HepG2 (cell line): ENCODE measurements around the gene SDF2. TPM values are rescaled to one million over a fixed set of nuclear protein-coding genes. Genes with fewer than 3 reads are reported as not detected.

Experiments used
- BRD4 ChIP-seq: sonication (generic); formaldehyde crosslinking; IDR thresholded peaks from 2 replicates; pipeline ENCODE4 v1.4.0; 2020; ENCODE audit warnings: missing genetic modification reagents
- MIER2 ChIP-seq: IDR thresholded peaks from 2 replicates; pipeline ENCODE4 v1.6.1; 2016; ENCODE audit warnings: missing biosample characterization, missing genetic modification reagents
- MXI1 ChIP-seq: IDR thresholded peaks from 3 replicates; pipeline ENCODE4 v1.6.1; 2012; ENCODE audit warnings: low read depth, low read length, inconsistent platforms, borderline replicate concordance
- NFE2 ChIP-seq: sonication (generic); formaldehyde crosslinking; IDR thresholded peaks from 2 replicates; pipeline ENCODE4 v1.4.0; 2020; ENCODE audit warnings: missing genetic modification reagents
- ZKSCAN1 ChIP-seq: fragments of 150-350 bp; IDR thresholded peaks from 2 replicates; pipeline ENCODE4 v1.6.1; 2014; ENCODE audit warnings: low read length
- ZNF225 ChIP-seq: sonication (generic); formaldehyde crosslinking; IDR thresholded peaks from 2 replicates; pipeline ENCODE4 v1.4.0; 2020; ENCODE audit warnings: mild to moderate bottlenecking, missing genetic modification reagents
- ZNF549 ChIP-seq: sonication (generic); formaldehyde crosslinking; IDR thresholded peaks from 2 replicates; pipeline ENCODE4 v1.5.0; 2020; ENCODE audit warnings: missing genetic modification reagents
- ZNF563 ChIP-seq: sonication (generic); formaldehyde crosslinking; IDR thresholded peaks from 2 replicates; pipeline ENCODE4 v1.8.0; 2022; ENCODE audit warnings: mild to moderate bottlenecking, moderate library complexity, missing genetic modification reagents
- ZNF567 ChIP-seq: sonication (generic); formaldehyde crosslinking; IDR thresholded peaks from 2 replicates; pipeline ENCODE4 v1.8.1; 2023; ENCODE audit warnings: mild to moderate bottlenecking, missing genetic modification reagents, borderline replicate concordance
- ZNF577 ChIP-seq: sonication (generic); formaldehyde crosslinking; IDR thresholded peaks from 2 replicates; pipeline ENCODE4 v1.4.0; 2020; ENCODE audit warnings: mild to moderate bottlenecking, low read depth, missing genetic modification reagents, borderline replicate concordance
- ZNF607 ChIP-seq: sonication (generic); formaldehyde crosslinking; IDR thresholded peaks from 2 replicates; pipeline ENCODE4 v1.5.1; 2020; ENCODE audit warnings: missing genetic modification reagents, mild to moderate bottlenecking, borderline replicate concordance
- ZNF644 ChIP-seq: IDR thresholded peaks from 2 replicates; pipeline ENCODE4 v1.6.1; 2016; ENCODE audit warnings: low read depth
- ZSCAN21 ChIP-seq: sonication (generic); formaldehyde crosslinking; IDR thresholded peaks from 2 replicates; pipeline ENCODE4 v1.8.0; 2022; ENCODE audit warnings: mild to moderate bottlenecking, missing genetic modification reagents, moderate library complexity, borderline replicate concordance
- polyA plus RNA-seq, 8 experiments: library from polyadenylated mRNA; depleted of rRNA in 3 of 8; stranded (reverse) in 7 of 8; unstranded in 1 of 8; fragments of >200 nt; fragmentation: Illumina TruSeq in 4 of 8; extraction: Trizol in 4 of 8; gene quantifications; 2 replicates each; pipeline versions ENCODE4 v1.2.1 to v1.2.3, GENCODE V29; 2011 to 2016; ENCODE audit warnings: low read depth in 4 of 8, missing spikeins in 1 of 8, mixed read lengths in 1 of 8; ENCODE audit not compliant: insufficient read depth in 1 of 8
- total RNA-seq, 5 experiments: library from RNA; depleted of rRNA; stranded (reverse); fragments of >200 nt; fragmentation: Illumina TruSeq; extraction: Trizol; gene quantifications; 2 replicates each; pipeline ENCODE4 v1.2.3, GENCODE V29; 2016; ENCODE audit warnings: low read depth in 1 of 5
- TF ChIP-seq, protein P1 (sequence below): sonication (generic); formaldehyde crosslinking; IDR thresholded peaks from 2 replicates; pipeline ENCODE4 v1.4.0; 2020; ENCODE audit warnings: missing genetic modification reagents
- TF ChIP-seq, protein P2 (sequence below): sonication (generic); formaldehyde crosslinking; IDR thresholded peaks from 2 replicates; pipeline ENCODE4 v1.5.1; 2020; ENCODE audit warnings: missing genetic modification reagents, mild to moderate bottlenecking, borderline replicate concordance
- TF ChIP-seq, protein P3 (sequence below): sonication (generic); formaldehyde crosslinking; IDR thresholded peaks from 2 replicates; pipeline ENCODE4 v1.5.0; 2020; ENCODE audit warnings: mild to moderate bottlenecking, missing genetic modification reagents
- TF ChIP-seq, protein P4 (sequence below): sonication (generic); formaldehyde crosslinking; IDR thresholded peaks from 2 replicates; pipeline ENCODE4 v1.5.0; 2020; ENCODE audit warnings: missing genetic modification reagents
- TF ChIP-seq, protein P5 (sequence below): sonication (generic); formaldehyde crosslinking; IDR thresholded peaks from 2 replicates; pipeline ENCODE4 v1.8.0; 2022; ENCODE audit warnings: mild to moderate bottlenecking, missing genetic modification reagents, borderline replicate concordance

Gene SDF2
- total and polyA plus RNA-seq, 2 of the 13 experiments (the other 11 are each of a cell fraction or from before 2014, with no cell fraction given) = 58.2 to 58.4 TPM

DNA sequence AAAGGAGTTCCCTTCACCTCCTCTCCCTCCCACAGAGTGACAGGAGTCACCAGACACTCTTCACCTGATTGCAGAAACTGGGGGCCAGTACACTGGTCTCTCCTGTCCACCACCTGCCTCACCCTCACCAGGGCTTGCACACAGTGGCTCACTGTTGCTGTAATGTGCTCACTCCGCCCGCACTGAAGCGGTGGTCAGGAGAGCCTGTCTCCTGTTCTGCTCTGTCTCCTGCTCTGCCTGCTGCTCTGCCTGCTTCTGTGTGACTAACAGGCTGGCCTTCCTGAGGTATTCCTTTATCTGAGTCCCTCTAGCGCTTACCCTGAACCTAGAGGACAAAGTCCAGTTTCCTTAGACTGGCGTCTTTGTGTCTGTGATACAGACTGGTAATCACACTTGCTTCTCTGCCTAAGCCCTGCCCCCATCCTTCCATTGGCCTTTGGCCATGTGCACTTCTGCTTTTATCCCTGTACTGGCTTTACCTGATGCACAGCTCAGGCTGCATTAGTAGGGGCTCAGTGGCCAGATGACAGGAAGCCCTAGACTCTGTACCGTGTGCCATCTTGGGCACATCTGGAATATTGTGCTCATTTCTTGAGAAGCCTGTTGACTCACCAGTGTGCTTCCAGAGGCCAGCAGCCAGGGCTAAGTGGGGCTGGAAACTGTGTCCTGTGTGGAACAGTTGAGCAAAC is 36.7 kb upstream of the SDF2 start (continued):
- TF ChIP-seq, protein P1, sequence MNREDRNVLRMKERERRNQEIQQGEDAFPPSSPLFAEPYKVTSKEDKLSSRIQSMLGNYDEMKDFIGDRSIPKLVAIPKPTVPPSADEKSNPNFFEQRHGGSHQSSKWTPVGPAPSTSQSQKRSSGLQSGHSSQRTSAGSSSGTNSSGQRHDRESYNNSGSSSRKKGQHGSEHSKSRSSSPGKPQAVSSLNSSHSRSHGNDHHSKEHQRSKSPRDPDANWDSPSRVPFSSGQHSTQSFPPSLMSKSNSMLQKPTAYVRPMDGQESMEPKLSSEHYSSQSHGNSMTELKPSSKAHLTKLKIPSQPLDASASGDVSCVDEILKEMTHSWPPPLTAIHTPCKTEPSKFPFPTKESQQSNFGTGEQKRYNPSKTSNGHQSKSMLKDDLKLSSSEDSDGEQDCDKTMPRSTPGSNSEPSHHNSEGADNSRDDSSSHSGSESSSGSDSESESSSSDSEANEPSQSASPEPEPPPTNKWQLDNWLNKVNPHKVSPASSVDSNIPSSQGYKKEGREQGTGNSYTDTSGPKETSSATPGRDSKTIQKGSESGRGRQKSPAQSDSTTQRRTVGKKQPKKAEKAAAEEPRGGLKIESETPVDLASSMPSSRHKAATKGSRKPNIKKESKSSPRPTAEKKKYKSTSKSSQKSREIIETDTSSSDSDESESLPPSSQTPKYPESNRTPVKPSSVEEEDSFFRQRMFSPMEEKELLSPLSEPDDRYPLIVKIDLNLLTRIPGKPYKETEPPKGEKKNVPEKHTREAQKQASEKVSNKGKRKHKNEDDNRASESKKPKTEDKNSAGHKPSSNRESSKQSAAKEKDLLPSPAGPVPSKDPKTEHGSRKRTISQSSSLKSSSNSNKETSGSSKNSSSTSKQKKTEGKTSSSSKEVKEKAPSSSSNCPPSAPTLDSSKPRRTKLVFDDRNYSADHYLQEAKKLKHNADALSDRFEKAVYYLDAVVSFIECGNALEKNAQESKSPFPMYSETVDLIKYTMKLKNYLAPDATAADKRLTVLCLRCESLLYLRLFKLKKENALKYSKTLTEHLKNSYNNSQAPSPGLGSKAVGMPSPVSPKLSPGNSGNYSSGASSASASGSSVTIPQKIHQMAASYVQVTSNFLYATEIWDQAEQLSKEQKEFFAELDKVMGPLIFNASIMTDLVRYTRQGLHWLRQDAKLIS (CRISPR knock-in tag) = no peak
- TF ChIP-seq ZNF607 (CRISPR knock-in tag) (0 out of 2 replicates have a peak, but pooled peaks have one; percentile 57), NFE2 (CRISPR knock-in tag) (no peak), ZNF563 (CRISPR knock-in tag) (no peak), ZSCAN21 (CRISPR knock-in tag) (peak; percentile 84; the same call in 1 of the 2 replicates), MXI1 (peak; percentile 95; the same call in 2 of the 3 replicates), ZNF567 (CRISPR knock-in tag) (peak; percentile 73; the same call in 1 of the 2 replicates), BRD4 (CRISPR knock-in tag) (peak; percentile 58; the same call in 1 of the 2 replicates), ZNF644 (CRISPR knock-in tag) (peak; percentile 37), ZKSCAN1 (peak; percentile 66), MIER2 (CRISPR knock-in tag) (no peak), ZNF549 (CRISPR knock-in tag) (no peak), ZNF225 (no peak), ZNF577 (no peak)
- TF ChIP-seq, protein P2, sequence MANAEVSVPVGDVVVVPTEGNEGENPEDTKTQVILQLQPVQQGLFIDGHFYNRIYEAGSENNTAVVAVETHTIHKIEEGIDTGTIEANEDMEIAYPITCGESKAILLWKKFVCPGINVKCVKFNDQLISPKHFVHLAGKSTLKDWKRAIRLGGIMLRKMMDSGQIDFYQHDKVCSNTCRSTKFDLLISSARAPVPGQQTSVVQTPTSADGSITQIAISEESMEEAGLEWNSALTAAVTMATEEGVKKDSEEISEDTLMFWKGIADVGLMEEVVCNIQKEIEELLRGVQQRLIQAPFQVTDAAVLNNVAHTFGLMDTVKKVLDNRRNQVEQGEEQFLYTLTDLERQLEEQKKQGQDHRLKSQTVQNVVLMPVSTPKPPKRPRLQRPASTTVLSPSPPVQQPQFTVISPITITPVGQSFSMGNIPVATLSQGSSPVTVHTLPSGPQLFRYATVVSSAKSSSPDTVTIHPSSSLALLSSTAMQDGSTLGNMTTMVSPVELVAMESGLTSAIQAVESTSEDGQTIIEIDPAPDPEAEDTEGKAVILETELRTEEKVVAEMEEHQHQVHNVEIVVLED = peak; percentile 45; the same call in 1 of the 2 replicates
- TF ChIP-seq, protein P3, sequence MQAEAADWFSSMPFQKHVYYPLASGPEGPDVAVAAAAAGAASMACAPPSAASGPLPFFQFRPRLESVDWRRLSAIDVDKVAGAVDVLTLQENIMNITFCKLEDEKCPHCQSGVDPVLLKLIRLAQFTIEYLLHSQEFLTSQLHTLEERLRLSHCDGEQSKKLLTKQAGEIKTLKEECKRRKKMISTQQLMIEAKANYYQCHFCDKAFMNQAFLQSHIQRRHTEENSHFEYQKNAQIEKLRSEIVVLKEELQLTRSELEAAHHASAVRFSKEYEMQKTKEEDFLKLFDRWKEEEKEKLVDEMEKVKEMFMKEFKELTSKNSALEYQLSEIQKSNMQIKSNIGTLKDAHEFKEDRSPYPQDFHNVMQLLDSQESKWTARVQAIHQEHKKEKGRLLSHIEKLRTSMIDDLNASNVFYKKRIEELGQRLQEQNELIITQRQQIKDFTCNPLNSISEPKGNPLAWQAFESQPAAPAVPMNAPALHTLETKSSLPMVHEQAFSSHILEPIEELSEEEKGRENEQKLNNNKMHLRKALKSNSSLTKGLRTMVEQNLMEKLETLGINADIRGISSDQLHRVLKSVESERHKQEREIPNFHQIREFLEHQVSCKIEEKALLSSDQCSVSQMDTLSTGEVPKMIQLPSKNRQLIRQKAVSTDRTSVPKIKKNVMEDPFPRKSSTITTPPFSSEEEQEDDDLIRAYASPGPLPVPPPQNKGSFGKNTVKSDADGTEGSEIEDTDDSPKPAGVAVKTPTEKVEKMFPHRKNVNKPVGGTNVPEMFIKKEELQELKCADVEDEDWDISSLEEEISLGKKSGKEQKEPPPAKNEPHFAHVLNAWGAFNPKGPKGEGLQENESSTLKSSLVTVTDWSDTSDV (CRISPR knock-in tag) = no peak
- TF ChIP-seq, protein P4, sequence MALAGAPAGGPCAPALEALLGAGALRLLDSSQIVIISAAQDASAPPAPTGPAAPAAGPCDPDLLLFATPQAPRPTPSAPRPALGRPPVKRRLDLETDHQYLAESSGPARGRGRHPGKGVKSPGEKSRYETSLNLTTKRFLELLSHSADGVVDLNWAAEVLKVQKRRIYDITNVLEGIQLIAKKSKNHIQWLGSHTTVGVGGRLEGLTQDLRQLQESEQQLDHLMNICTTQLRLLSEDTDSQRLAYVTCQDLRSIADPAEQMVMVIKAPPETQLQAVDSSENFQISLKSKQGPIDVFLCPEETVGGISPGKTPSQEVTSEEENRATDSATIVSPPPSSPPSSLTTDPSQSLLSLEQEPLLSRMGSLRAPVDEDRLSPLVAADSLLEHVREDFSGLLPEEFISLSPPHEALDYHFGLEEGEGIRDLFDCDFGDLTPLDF (CRISPR knock-in tag) = no peak
- TF ChIP-seq, protein P5, sequence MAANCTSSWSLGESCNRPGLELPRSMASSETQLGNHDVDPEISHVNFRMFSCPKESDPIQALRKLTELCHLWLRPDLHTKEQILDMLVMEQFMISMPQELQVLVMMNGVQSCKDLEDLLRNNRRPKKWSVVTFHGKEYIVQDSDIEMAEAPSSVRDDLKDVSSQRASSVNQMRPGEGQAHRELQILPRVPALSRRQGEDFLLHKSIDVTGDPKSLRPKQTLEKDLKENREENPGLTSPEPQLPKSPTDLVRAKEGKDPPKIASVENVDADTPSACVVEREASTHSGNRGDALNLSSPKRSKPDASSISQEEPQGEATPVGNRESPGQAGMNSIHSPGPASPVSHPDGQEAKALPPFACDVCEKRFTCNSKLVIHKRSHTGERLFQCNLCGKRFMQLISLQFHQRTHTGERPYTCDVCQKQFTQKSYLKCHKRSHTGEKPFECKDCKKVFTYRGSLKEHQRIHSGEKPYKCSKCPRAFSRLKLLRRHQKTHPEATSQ (CRISPR knock-in tag) = peak; percentile 78; the same call in 1 of the 2 replicates
